ENCODE measurements around the gene PCDH17. TPM values are rescaled to one million over a fixed set of nuclear protein-coding genes. Genes with fewer than 3 reads are reported as not detected.
A peak's percentile ranks its signal among the peaks of the same experiment; 100 is the strongest.

Gene PCDH17
- total RNA-seq, 2 donors from 2014 or later = 2.1 to 2.4 TPM

DNA sequence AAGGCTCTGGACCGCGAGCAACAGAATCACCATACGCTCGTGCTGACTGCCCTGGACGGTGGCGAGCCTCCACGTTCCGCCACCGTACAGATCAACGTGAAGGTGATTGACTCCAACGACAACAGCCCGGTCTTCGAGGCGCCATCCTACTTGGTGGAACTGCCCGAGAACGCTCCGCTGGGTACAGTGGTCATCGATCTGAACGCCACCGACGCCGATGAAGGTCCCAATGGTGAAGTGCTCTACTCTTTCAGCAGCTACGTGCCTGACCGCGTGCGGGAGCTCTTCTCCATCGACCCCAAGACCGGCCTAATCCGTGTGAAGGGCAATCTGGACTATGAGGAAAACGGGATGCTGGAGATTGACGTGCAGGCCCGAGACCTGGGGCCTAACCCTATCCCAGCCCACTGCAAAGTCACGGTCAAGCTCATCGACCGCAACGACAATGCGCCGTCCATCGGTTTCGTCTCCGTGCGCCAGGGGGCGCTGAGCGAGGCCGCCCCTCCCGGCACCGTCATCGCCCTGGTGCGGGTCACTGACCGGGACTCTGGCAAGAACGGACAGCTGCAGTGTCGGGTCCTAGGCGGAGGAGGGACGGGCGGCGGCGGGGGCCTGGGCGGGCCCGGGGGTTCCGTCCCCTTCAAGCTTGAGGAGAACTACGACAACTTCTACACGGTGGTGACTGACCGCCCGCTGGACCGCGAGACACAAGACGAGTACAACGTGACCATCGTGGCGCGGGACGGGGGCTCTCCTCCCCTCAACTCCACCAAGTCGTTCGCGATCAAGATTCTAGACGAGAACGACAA, 1.8 kb downstream of the PCDH17 start:
- no peaks in the 10 kb centered on the region for H3K9me3 ChIP-seq
- no peak for TF ChIP-seq CTCF (IDR thresholded peaks at IDR 0.05)
- H3K4me3 ChIP-seq = no peak overlapping the region
- intact Hi-C loops (cut with DNase I) = no loop called here
- no peak overlapping the region for H3K27ac ChIP-seq
- H3K9ac ChIP-seq (ENCODE audit: low read depth in 2 of 2, low read length in 2 of 2) = no peak overlapping the region
- peaks cover 35% of the 10 kb centered on the region for H3K27me3 ChIP-seq
- no peaks in the 10 kb centered on the region for H3K4me1 ChIP-seq
- DNase-seq = no peak
- H3K36me3 ChIP-seq = no peaks in the 10 kb centered on the region

GRCh38 chr13:57633950-57634838, 2.6 kb downstream of the PCDH17 start:
- H3K36me3 ChIP-seq = no peaks in the 10 kb centered on the region
- TF ChIP-seq CTCF (IDR thresholded peaks at IDR 0.05) = no peak
- H3K4me3 ChIP-seq = no peak overlapping the region
- peak overlapping the region in 1 of 2 donors; percentile 20 for H3K9ac ChIP-seq (ENCODE audit: low read depth in 2 of 2, low read length in 2 of 2)
- intact Hi-C loops (cut with DNase I) = no loop called here
- H3K9me3 ChIP-seq = no peaks in the 10 kb centered on the region
- H3K4me1 ChIP-seq = no peaks in the 10 kb centered on the region
- no peak for DNase-seq
- H3K27me3 ChIP-seq = peaks cover 30% of the 10 kb centered on the region
- H3K27ac ChIP-seq = no peak overlapping the region

- H3K27me3 ChIP-seq = peaks cover 24% of the 10 kb centered on the region
- no peak overlapping the region for H3K4me3 ChIP-seq
- no peaks in the 10 kb centered on the region for H3K9me3 ChIP-seq
- no peak for DNase-seq
- H3K36me3 ChIP-seq = no peaks in the 10 kb centered on the region
- H3K4me1 ChIP-seq = no peaks in the 10 kb centered on the region
- no peak overlapping the region for H3K27ac ChIP-seq
- H3K9ac ChIP-seq (ENCODE audit: low read depth in 2 of 2, low read length in 2 of 2) = no peak overlapping the region
- TF ChIP-seq CTCF (IDR thresholded peaks at IDR 0.05) = no peak
- intact Hi-C loops (cut with DNase I) = no loop called here
These were observed 3.3 kb downstream of the PCDH17 start for GRCh38 chr13:57634839-57635165.

GRCh38 chr13:57635541-57636085, 4.1 kb downstream of the PCDH17 start:
- Histone ChIP-seq H3K27ac (no peak overlapping the region), H3K4me3 (no peak overlapping the region), H3K9me3 (no peaks in the 10 kb centered on the region), H3K4me1 (no peaks in the 10 kb centered on the region), H3K36me3 (no peaks in the 10 kb centered on the region), H3K9ac (ENCODE audit: low read depth in 2 of 2, low read length in 2 of 2) (no peak overlapping the region), H3K27me3 (peaks cover 19% of the 10 kb centered on the region)
- DNase-seq = no peak
- intact Hi-C loops (cut with DNase I) = no loop called here
- TF ChIP-seq CTCF (IDR thresholded peaks at IDR 0.05) = no peak

DNA sequence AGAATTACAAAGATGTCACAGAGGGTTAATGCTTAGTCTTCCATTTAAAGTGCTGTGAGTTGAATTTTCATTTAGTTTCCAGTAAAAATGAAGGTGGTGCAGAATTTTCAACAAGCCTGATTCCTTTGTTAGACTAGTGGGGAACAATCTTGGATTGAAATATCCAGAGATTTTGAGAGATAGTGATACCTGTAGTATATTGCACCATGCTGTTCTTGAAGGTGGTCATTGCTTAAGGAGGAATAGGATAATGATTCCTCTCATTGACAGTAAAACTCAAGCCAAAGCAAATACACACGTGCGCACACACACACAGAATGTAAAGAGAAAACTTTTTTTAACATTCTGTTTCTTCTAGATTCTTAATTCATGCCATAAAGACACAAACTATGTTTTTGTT, 5.3 kb downstream of the PCDH17 start:
- intact Hi-C loops (cut with DNase I) = no loop called here
- Histone ChIP-seq H3K4me1 (no peaks in the 10 kb centered on the region), H3K9ac (ENCODE audit: low read depth in 2 of 2, low read length in 2 of 2) (no peak overlapping the region), H3K27me3 (peaks cover 12% of the 10 kb centered on the region), H3K27ac (no peak overlapping the region), H3K4me3 (no peak overlapping the region), H3K36me3 (no peaks in the 10 kb centered on the region), H3K9me3 (no peaks in the 10 kb centered on the region)
- TF ChIP-seq CTCF (IDR thresholded peaks at IDR 0.05) = no peak
- no peak for DNase-seq
